HG02759 (cell line): ENCODE measurements around the gene TOMM34.

ENCODE experiments used
- ATAC-seq: cut with Tn5 transposase; IDR thresholded peaks from one replicate; pipeline ENCODE4 v1.9.1; 2021; ENCODE audit warnings: mild to moderate bottlenecking, moderate library complexity; ENCODE audit not compliant: unreplicated experiment

The TOMM34 gene

DNA sequence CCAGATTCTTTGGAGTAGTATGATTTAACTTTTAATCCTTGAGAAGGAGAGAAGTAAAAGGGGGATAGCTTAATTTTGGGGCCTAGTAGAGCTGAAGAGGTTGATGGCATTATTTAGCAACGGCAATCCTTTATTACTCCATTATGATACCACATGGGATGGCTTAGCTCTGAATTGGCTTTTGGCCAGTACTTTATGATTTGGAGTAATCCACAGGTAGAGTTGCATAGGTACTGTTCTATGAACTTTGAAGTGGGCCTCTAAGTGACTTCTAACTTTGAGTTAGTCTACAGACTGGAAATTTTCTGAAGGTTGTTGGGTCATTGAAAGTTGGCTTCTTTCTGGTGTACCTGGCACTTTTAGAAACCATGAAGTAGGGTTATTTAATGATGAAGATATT, 63.1 kb downstream of the TOMM34 start:
- ATAC-seq: no peak

DNA sequence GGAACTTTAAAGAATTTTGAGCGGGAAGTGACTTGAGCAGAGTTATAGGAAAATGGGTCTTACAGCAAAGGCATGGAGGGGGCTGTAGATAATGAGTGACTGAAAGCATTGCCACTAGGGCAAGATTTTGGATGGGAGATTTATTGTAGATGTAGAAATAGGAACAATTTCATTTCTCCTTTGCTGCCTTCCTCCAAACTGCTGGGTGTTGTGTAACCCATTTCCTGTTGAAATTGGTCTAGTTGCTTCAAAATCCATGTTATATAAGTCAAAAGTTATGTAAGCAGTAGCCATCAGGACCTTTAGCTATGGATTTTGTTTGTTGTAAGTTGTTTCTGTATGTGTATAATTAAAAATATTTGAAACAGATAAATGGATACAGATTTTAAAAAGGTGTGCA, 63.6 kb downstream of the TOMM34 start:
- ATAC-seq: no peak

DNA sequence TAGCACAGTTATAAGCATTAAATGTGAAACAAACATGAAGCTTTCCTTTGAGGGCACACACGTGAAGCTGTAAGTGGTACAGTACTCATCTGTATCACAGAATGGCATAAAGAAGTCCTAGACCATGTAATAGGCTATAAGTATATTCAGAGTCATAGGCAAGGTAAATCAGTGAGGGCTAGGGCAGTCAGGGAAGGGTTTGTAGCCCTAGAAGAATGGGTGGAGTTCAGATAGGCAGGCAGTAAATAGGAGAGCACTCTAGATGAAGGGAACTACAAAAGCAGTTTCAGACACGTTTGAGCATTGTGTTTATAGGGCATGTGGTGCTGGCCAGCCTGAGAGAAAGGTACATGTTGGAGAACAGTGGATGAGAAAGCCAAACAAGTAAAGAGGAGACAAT, 65.2 kb downstream of the TOMM34 start:
- no peak for ATAC-seq
